GM23338 (cell line): ENCODE measurements around the gene GCNT2.

Source experiments
- CREB1 ChIP-seq: fragments of 250-450 bp; sonication (Bioruptor Pico); IDR thresholded peaks from 2 replicates; pipeline ENCODE4 v1.5.0; 2020; ENCODE audit warnings: low read depth, mild to moderate bottlenecking, moderate library complexity
- EZH2 ChIP-seq: fragments of 200-600 bp; sonication (generic); IDR thresholded peaks from one replicate; pipeline ENCODE4 v1.8.0; 2017; ENCODE audit warnings: antibody characterized with exemption, mild to moderate bottlenecking, low read depth; ENCODE audit not compliant: unreplicated experiment
- EZH2phosphoT487 ChIP-seq: fragments of 200-600 bp; sonication (generic); IDR thresholded peaks from one replicate; pipeline ENCODE4 v1.8.1; 2018; ENCODE audit warnings: antibody characterized with exemption; ENCODE audit not compliant: unreplicated experiment
- JUNB ChIP-seq: IDR thresholded peaks from one replicate; pipeline ENCODE4 v1.6.1; 2016; ENCODE audit warnings: antibody characterized with exemption; ENCODE audit not compliant: unreplicated experiment
- POLR2AphosphoS5 ChIP-seq: IDR thresholded peaks from 2 replicates; pipeline ENCODE4 v1.6.1; 2016; ENCODE audit warnings: antibody characterized with exemption, low read depth
- STAT1 ChIP-seq: IDR thresholded peaks from one replicate; pipeline ENCODE4 v1.6.1; 2016; ENCODE audit warnings: antibody characterized with exemption; ENCODE audit not compliant: unreplicated experiment
- ZNF331 ChIP-seq: fragments of 250-450 bp; sonication (Bioruptor Pico); IDR thresholded peaks from 2 replicates; pipeline ENCODE4 v1.5.0; 2020; ENCODE audit warnings: low read depth, mild to moderate bottlenecking, moderate library complexity
- TF ChIP-seq, protein P1 (sequence below), 2 experiments: fragments of 200-600 bp in 1 of 2; sonication (generic) in 1 of 2; conservative IDR thresholded peaks; 2 replicates each; pipeline versions ENCODE4 v1.5.1 to v1.6.1; 2016 to 2017; ENCODE audit warnings: antibody characterized with exemption in 2 of 2, low read depth in 2 of 2, mild to moderate bottlenecking in 2 of 2, moderate library complexity in 1 of 2
- TF ChIP-seq, protein P2 (sequence below): IDR thresholded peaks from 2 replicates; pipeline ENCODE4 v1.6.1; 2016; ENCODE audit warnings: antibody characterized with exemption
- TF ChIP-seq, protein P3 (sequence below): fragments of 250-450 bp; sonication (Bioruptor Pico); IDR thresholded peaks from 2 replicates; pipeline ENCODE4 v1.5.0; 2020; ENCODE audit warnings: mild to moderate bottlenecking, moderate library complexity

DNA sequence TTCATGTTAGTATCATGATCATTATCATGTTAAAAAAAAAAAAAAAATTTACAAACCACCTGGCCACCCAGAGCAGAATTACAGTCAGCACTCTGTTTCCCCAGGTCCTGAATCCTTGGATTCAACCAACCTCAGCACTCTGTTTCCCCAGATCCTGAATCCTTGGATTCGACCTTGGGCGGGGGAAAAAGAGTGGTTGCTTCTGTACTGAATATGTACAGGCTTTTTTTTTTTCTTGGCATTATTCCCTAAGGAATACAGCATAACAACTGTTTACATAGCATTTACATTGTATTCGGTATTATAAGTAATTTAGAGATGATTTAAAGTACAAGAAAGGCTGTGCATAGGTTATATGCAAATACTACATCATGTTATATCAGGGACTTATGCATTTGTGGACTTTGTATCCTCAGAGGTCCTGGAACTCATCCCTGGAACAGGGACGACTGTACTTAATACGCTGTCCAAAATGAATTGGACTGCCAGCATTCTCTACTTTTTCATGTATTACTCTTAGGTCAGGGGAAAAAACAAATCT is 31.2 kb downstream of the GCNT2 start:
- no peak for TF ChIP-seq POLR2AphosphoS5
- TF ChIP-seq, protein P1, sequence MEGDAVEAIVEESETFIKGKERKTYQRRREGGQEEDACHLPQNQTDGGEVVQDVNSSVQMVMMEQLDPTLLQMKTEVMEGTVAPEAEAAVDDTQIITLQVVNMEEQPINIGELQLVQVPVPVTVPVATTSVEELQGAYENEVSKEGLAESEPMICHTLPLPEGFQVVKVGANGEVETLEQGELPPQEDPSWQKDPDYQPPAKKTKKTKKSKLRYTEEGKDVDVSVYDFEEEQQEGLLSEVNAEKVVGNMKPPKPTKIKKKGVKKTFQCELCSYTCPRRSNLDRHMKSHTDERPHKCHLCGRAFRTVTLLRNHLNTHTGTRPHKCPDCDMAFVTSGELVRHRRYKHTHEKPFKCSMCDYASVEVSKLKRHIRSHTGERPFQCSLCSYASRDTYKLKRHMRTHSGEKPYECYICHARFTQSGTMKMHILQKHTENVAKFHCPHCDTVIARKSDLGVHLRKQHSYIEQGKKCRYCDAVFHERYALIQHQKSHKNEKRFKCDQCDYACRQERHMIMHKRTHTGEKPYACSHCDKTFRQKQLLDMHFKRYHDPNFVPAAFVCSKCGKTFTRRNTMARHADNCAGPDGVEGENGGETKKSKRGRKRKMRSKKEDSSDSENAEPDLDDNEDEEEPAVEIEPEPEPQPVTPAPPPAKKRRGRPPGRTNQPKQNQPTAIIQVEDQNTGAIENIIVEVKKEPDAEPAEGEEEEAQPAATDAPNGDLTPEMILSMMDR (conservative IDR thresholded peaks at IDR 0.05; ENCODE audit: low read depth in 2 of 2) = no peak
- no peak for TF ChIP-seq CREB1 (CRISPR knock-in tag)
- no peak for TF ChIP-seq EZH2phosphoT487
- TF ChIP-seq, protein P2, sequence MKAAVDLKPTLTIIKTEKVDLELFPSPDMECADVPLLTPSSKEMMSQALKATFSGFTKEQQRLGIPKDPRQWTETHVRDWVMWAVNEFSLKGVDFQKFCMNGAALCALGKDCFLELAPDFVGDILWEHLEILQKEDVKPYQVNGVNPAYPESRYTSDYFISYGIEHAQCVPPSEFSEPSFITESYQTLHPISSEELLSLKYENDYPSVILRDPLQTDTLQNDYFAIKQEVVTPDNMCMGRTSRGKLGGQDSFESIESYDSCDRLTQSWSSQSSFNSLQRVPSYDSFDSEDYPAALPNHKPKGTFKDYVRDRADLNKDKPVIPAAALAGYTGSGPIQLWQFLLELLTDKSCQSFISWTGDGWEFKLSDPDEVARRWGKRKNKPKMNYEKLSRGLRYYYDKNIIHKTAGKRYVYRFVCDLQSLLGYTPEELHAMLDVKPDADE = no peak
- no peak for TF ChIP-seq EZH2
- no peak for TF ChIP-seq STAT1
- no peak for TF ChIP-seq ZNF331
- no peak for TF ChIP-seq JUNB
- TF ChIP-seq, protein P3, sequence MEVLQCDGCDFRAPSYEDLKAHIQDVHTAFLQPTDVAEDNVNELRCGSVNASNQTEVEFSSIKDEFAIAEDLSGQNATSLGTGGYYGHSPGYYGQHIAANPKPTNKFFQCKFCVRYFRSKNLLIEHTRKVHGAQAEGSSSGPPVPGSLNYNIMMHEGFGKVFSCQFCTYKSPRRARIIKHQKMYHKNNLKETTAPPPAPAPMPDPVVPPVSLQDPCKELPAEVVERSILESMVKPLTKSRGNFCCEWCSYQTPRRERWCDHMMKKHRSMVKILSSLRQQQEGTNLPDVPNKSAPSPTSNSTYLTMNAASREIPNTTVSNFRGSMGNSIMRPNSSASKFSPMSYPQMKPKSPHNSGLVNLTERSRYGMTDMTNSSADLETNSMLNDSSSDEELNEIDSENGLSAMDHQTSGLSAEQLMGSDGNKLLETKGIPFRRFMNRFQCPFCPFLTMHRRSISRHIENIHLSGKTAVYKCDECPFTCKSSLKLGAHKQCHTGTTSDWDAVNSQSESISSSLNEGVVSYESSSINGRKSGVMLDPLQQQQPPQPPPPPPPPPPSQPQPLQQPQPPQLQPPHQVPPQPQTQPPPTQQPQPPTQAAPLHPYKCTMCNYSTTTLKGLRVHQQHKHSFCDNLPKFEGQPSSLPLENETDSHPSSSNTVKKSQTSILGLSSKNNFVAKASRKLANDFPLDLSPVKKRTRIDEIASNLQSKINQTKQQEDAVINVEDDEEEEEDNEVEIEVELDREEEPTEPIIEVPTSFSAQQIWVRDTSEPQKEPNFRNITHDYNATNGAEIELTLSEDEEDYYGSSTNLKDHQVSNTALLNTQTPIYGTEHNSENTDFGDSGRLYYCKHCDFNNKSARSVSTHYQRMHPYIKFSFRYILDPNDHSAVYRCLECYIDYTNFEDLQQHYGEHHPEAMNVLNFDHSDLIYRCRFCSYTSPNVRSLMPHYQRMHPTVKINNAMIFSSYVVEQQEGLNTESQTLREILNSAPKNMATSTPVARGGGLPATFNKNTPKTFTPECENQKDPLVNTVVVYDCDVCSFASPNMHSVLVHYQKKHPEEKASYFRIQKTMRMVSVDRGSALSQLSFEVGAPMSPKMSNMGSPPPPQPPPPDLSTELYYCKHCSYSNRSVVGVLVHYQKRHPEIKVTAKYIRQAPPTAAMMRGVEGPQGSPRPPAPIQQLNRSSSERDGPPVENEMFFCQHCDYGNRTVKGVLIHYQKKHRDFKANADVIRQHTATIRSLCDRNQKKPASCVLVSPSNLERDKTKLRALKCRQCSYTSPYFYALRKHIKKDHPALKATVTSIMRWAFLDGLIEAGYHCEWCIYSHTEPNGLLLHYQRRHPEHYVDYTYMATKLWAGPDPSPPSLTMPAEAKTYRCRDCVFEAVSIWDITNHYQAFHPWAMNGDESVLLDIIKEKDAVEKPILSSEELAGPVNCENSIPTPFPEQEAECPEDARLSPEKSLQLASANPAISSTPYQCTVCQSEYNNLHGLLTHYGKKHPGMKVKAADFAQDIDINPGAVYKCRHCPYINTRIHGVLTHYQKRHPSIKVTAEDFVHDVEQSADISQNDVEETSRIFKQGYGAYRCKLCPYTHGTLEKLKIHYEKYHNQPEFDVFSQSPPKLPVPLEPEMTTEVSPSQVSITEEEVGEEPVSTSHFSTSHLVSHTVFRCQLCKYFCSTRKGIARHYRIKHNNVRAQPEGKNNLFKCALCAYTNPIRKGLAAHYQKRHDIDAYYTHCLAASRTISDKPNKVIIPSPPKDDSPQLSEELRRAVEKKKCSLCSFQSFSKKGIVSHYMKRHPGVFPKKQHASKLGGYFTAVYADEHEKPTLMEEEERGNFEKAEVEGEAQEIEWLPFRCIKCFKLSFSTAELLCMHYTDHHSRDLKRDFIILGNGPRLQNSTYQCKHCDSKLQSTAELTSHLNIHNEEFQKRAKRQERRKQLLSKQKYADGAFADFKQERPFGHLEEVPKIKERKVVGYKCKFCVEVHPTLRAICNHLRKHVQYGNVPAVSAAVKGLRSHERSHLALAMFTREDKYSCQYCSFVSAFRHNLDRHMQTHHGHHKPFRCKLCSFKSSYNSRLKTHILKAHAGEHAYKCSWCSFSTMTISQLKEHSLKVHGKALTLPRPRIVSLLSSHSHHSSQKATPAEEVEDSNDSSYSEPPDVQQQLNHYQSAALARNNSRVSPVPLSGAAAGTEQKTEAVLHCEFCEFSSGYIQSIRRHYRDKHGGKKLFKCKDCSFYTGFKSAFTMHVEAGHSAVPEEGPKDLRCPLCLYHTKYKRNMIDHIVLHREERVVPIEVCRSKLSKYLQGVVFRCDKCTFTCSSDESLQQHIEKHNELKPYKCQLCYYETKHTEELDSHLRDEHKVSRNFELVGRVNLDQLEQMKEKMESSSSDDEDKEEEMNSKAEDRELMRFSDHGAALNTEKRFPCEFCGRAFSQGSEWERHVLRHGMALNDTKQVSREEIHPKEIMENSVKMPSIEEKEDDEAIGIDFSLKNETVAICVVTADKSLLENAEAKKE (CRISPR knock-in tag) = no peak
